ENCODE measurements around the gene CDKL2.

The CDKL2 gene

DNA sequence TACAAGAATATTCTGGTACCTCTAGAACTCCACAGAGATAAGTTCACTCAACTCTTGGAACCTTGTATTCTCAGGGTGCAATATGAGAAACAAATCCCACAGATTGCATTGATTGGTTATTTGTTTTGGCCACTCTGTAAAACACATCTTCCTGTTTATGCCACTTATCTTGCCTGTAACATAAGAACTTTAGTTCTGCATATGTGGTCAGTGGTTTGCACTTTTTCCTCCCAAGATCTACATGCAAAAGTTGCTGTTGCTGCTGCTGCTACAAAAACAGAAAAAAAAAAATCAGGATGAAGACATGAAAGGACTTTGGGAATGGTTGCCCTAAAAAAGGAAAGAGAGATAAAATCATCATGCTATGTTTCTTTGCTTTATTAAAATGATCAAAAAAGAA lies 64.8 kb downstream of the CDKL2 start:
- H3K4me3 ChIP-seq (ENCODE audit: low read depth, low read length) = no peak overlapping the region
- DNase-seq (ENCODE audit: low read depth, low spot score) = no peak
- TF ChIP-seq, protein P1, sequence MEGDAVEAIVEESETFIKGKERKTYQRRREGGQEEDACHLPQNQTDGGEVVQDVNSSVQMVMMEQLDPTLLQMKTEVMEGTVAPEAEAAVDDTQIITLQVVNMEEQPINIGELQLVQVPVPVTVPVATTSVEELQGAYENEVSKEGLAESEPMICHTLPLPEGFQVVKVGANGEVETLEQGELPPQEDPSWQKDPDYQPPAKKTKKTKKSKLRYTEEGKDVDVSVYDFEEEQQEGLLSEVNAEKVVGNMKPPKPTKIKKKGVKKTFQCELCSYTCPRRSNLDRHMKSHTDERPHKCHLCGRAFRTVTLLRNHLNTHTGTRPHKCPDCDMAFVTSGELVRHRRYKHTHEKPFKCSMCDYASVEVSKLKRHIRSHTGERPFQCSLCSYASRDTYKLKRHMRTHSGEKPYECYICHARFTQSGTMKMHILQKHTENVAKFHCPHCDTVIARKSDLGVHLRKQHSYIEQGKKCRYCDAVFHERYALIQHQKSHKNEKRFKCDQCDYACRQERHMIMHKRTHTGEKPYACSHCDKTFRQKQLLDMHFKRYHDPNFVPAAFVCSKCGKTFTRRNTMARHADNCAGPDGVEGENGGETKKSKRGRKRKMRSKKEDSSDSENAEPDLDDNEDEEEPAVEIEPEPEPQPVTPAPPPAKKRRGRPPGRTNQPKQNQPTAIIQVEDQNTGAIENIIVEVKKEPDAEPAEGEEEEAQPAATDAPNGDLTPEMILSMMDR (IDR thresholded peaks at IDR 0.05; ENCODE audit: low read depth, low read length) = no peak
- in situ Hi-C loops (cut with HindIII; ENCODE audit: low sequenced_read_pairs) = no loop called here

DNA sequence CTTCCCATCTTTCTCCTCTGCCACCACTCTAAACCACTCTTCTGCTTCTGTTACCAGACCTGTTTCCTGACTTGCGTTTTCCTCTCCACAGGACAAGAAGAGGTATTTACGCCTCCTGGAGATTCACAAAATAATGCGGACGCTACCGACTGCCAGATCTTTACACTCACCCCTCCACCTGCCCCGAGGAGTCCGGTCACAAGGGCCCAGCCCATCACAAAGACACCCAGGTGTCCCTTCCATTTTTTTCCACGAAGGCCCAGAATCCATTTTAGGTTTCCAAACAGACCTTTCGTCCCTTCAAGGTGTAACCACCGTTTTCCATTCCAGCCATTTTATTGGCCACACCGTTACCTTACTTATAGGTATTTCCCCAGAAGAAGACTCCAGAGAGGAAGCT lies 66.3 kb downstream of the CDKL2 start:
- DNase-seq (ENCODE audit: low read depth, low spot score) = no peak
- TF ChIP-seq, protein P1 (IDR thresholded peaks at IDR 0.05; ENCODE audit: low read depth, low read length) = no peak

DNA sequence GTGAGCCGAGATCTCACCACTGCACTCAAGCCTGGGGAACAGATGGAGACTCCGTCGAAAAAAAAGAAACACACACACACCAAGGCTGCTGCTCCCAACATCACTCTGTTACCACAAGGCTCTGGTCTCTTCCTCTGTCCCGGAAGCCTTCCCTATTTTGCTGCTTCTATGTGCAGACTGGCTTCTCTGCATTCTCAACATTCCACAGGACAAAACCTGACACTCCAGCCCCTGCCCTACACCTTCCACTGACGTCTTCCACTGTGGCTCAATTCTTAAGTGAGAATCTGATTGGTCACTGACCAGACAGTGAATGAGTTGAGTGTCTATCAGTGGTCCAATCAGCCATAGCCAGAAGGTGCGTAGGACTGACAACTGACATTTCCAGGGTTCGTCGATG lies 68.5 kb downstream of the CDKL2 start:
- in situ Hi-C loops (cut with HindIII; ENCODE audit: low sequenced_read_pairs) = no loop called here
- TF ChIP-seq, protein P1 (IDR thresholded peaks at IDR 0.05; ENCODE audit: low read depth, low read length) = no peak
- no peak for DNase-seq (ENCODE audit: low read depth, low spot score)
- no peak overlapping the region for H3K4me3 ChIP-seq (ENCODE audit: low read depth, low read length)

More for the DNA sequence above, 66.3 kb downstream of the CDKL2 start:
- in situ Hi-C loops (cut with HindIII; ENCODE audit: low sequenced_read_pairs) = no loop called here
- H3K4me3 ChIP-seq (ENCODE audit: low read depth, low read length) = no peak overlapping the region

DNA sequence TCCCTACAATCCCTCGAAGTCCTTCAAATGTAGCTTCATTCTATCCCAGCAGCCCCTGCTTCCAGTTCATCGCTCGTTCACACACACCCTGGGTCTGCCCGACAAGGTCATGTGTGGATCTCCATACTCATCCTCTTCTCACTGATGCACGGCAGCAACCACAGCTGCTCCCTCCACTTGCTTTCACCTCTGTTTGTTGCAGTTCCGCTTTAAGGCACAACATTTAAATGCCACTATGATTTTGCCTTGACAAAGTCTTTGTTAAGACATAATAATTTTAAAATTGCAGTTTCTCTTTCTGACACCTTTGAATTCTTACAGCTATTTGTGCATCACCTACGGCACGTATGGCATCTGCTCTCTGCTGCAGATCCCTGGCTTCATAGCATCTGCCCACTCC lies 72.6 kb downstream of the CDKL2 start:
- H3K4me3 ChIP-seq (ENCODE audit: low read depth, low read length) = no peak overlapping the region
- TF ChIP-seq, protein P1 (IDR thresholded peaks at IDR 0.05; ENCODE audit: low read depth, low read length) = no peak
- in situ Hi-C loops (cut with HindIII; ENCODE audit: low sequenced_read_pairs) = no loop called here
- no peak for DNase-seq (ENCODE audit: low read depth, low spot score)

DNA sequence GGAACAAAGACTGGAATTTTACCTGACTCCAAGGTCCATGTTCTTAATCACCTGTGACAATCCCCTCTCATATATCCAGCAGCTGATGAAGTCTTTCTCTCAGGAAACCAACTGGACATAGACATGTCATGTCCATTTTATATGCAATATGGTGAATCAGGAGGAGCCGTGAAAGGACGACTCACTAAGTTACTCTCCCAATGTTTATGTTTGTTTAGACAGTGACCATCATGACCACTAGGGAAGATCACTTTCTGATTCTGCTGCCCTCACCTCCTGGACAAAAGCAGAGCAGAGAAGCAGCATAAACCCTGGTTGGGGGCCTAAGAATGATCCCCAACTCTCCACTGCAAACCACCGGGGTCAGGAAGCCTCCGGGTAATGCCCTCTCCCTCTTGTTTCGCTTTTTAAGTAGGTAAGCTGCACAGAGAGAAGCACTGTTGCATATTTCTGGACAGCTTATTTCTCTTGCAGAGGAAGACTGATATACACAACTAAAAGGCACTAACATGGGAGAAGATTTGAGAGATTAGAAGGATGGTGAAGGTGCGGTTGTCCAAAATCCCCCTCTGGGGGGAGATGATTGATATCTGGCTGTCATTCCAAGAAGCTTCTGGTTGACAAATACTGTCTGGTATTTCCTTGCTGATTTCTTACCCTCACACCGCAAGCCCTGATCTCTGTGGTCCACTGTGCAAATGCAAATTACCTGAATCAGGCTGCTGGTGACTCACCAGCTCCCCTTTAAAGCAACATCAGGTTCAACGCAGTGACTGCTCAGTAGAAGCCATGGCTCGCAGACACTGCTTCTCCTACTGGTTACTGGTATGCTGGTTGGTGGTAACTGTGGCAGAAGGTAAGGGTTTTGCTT lies 74.8 kb downstream of the CDKL2 start, which contains the start of gene ODAPH:
ODAPH (plus strand) TSS at position 773 of the 871 bp plus-strand sequence; CDS start at position 790, 17 bp downstream.
- in situ Hi-C loops (cut with HindIII; ENCODE audit: low sequenced_read_pairs) = no loop called here
- H3K4me3 ChIP-seq (ENCODE audit: low read depth, low read length) = no peak within 1 kb of the TSS
- TF ChIP-seq, protein P1 (IDR thresholded peaks at IDR 0.05; ENCODE audit: low read depth, low read length) = peak; percentile 5
- peak; percentile 83 for DNase-seq (ENCODE audit: low read depth, low spot score)

DNA sequence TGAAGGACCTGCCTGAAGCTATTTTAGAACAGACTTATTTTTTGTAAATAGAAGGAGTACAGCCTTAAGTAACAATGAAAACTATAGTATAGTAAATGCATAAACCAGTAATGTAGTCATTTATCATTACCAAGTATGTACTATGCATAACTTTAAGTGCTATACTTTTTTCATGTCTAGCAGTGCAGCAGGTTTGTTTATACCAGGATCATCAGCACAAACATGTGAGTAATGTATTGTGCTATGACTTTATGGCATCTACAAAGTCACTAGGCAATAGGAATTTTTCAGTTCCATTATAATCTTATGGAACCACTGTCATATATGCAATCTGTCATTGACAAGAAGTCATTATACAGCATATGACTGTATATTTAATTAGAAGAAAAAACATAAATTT lies 77.9 kb downstream of the CDKL2 start:
- in situ Hi-C loops (cut with HindIII; ENCODE audit: low sequenced_read_pairs) = no loop called here
- TF ChIP-seq, protein P1 (IDR thresholded peaks at IDR 0.05; ENCODE audit: low read depth, low read length) = no peak
- no peak for DNase-seq (ENCODE audit: low read depth, low spot score)
- H3K4me3 ChIP-seq (ENCODE audit: low read depth, low read length) = no peak overlapping the region

Data from astrocyte of the spinal cord (primary cell).